Ascending aorta (tissue), 2 donors: Measurements from ENCODE around the gene ADAD2. TPM values are rescaled to one million over a fixed set of nuclear protein-coding genes. Genes with fewer than 3 reads are reported as not detected.

ENCODE experiments used
- DNase-seq, 2 donors: peaks; one replicate each; pipeline ENCODE4 v3.0.0-alpha.2; 2019; ENCODE audit warnings: low spot score in 2 of 2
- H3K27ac ChIP-seq, 2 donors: fragments of 200-600 bp; sonication (generic); one replicate each; pipeline ENCODE4 v1.5.1; 2016 to 2017; ENCODE audit warnings: mild to moderate bottlenecking in 1 of 2
- H3K27me3 ChIP-seq: fragments of 200-600 bp; sonication (generic); one replicate; pipeline ENCODE4 v1.5.1; 2017
- H3K36me3 ChIP-seq, 2 donors: fragments of 200-600 bp; sonication (generic); one replicate each; pipeline ENCODE4 v1.5.1; 2016
- H3K4me1 ChIP-seq, 2 donors: fragments of 200-600 bp; sonication (generic); one replicate each; pipeline ENCODE4 v1.5.1; 2016 to 2017; ENCODE audit warnings: mild to moderate bottlenecking in 1 of 2
- H3K4me3 ChIP-seq, 2 donors: fragments of 200-600 bp; sonication (generic); one replicate each; pipeline ENCODE4 v1.5.1; 2016 to 2017; ENCODE audit warnings: mild to moderate bottlenecking in 1 of 2
- H3K9me3 ChIP-seq, 2 donors: fragments of 200-600 bp; sonication (generic); one replicate each; pipeline ENCODE4 v1.5.1; 2016
- intact Hi-C: fragments of 100-400 bp; cut with DNase I; formaldehyde crosslinking; loops from one replicate; pipeline ENCODE4 v1.15.1; 2023
- total RNA-seq: library from RNA; depleted of rRNA; stranded (reverse); fragments of >200 nt; gene quantifications from one replicate; pipeline ENCODE4 v1.1.0, GENCODE V29; 2016
- TF ChIP-seq, protein P1 (sequence below), 3 experiments: fragments of 200-600 bp in 2 of 3; fragments of 450-650 bp in 1 of 3; sonication (generic) in 2 of 3; IDR thresholded peaks; one replicate each; pipeline ENCODE4 v1.5.1; 2016 to 2019; ENCODE audit warnings: antibody characterized with exemption in 3 of 3, mild to moderate bottlenecking in 1 of 3, moderate library complexity in 1 of 3

The ADAD2 gene
- total RNA-seq, 1 donor from 2014 or later, result not detected

DNA sequence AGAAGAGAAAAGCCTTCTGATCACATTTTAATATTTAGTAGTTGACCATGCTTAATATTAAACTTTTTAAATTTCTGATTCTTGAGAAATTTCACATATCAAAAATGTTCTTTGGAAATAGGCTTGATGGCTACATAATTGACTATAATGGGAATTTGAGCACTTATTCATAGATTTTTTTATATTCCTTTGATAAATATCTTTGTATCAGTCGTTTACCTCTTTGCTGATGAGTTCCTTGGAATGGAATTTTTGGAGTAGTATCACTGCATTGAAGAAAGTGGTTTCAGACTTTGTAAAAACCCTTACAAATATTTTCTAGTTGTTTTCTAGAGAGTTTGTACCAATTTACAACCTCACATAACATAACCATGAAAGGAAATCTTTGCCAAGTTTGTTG is 31.2 kb upstream of the ADAD2 start:
- Histone ChIP-seq H3K36me3 (no peaks in the 10 kb centered on the region), H3K4me3 (no peak overlapping the region), H3K9me3 (no peaks in the 10 kb centered on the region), H3K27ac (no peak overlapping the region), H3K4me1 (no peaks in the 10 kb centered on the region), H3K27me3 (no peaks in the 10 kb centered on the region)
- TF ChIP-seq, protein P1, sequence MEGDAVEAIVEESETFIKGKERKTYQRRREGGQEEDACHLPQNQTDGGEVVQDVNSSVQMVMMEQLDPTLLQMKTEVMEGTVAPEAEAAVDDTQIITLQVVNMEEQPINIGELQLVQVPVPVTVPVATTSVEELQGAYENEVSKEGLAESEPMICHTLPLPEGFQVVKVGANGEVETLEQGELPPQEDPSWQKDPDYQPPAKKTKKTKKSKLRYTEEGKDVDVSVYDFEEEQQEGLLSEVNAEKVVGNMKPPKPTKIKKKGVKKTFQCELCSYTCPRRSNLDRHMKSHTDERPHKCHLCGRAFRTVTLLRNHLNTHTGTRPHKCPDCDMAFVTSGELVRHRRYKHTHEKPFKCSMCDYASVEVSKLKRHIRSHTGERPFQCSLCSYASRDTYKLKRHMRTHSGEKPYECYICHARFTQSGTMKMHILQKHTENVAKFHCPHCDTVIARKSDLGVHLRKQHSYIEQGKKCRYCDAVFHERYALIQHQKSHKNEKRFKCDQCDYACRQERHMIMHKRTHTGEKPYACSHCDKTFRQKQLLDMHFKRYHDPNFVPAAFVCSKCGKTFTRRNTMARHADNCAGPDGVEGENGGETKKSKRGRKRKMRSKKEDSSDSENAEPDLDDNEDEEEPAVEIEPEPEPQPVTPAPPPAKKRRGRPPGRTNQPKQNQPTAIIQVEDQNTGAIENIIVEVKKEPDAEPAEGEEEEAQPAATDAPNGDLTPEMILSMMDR (IDR thresholded peaks at IDR 0.05), result no peak
- DNase-seq, result no peak
- intact Hi-C loops, result no loop called here

DNA sequence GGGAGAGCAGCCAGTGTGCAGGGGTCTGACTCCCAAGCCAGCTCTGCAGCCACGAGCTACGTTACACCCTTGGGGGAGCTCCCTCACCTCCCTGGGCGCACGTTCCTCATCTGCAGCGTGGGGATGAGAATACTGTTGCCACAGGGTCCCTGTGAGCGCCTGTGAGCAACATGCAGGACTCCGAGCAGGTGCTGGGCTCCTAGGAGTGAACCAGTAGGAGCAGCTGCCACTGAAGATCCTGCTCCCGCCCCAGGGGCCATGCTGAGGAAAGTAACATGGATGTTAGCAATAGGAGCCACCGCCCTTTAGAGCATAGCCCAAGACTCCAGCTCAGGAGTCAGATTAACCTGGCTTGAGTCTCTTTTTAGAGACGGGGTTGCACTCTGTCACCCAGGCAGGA is 29.9 kb upstream of the ADAD2 start:
- H3K27ac ChIP-seq, result no peak overlapping the region
- H3K27me3 ChIP-seq, result no peaks in the 10 kb centered on the region
- H3K9me3 ChIP-seq, result no peaks in the 10 kb centered on the region
- no peak overlapping the region for H3K4me3 ChIP-seq
- no peaks in the 10 kb centered on the region for H3K4me1 ChIP-seq
- DNase-seq, result no peak
- H3K36me3 ChIP-seq, result no peaks in the 10 kb centered on the region
- TF ChIP-seq, protein P1 (IDR thresholded peaks at IDR 0.05), result no peak
- intact Hi-C loops, result no loop called here

DNA sequence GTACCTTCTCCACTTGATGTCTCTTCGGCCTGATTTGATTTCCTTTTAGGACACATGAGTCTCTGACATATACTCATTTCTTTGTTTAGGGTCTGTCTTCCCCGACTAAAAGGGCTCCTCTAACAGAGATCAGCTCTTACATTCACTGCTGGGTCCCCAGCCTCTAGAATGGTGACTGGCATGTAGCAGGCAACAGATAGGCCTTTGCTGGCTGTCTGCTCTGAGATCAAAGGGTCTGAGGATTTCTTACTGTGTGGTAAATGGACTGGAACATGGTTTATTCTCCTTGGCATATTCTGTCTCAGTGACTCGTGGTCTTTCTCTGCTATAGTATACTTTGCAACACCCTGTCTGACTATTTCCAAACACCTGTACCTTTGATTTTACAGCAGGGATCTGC is 29.2 kb upstream of the ADAD2 start:
- Histone ChIP-seq H3K36me3 (no peaks in the 10 kb centered on the region), H3K9me3 (no peaks in the 10 kb centered on the region), H3K27ac (no peak overlapping the region), H3K4me1 (no peaks in the 10 kb centered on the region), H3K4me3 (no peak overlapping the region), H3K27me3 (no peaks in the 10 kb centered on the region)
- DNase-seq, result no peak
- TF ChIP-seq, protein P1 (IDR thresholded peaks at IDR 0.05), result no peak
- intact Hi-C loops, result no loop called here

- no peaks in the 10 kb centered on the region for H3K4me1 ChIP-seq
- H3K9me3 ChIP-seq, result no peaks in the 10 kb centered on the region
- no peaks in the 10 kb centered on the region for H3K36me3 ChIP-seq
- no peak overlapping the region for H3K27ac ChIP-seq
- TF ChIP-seq, protein P1 (IDR thresholded peaks at IDR 0.05), result no peak
- no peak overlapping the region for H3K4me3 ChIP-seq
- intact Hi-C loops, result no loop called here
- no peak for DNase-seq
- no peaks in the 10 kb centered on the region for H3K27me3 ChIP-seq
Measured at GRCh38 chr16:84165746-84166145, 25.2 kb upstream of the ADAD2 start.

- TF ChIP-seq, protein P1 (IDR thresholded peaks at IDR 0.05), result no peak
Measured at GRCh38 chr16:84166796-84167695, 23.9 kb upstream of the ADAD2 start.

More at GRCh38 chr16:84166796-84167695, 23.9 kb upstream of the ADAD2 start:
- Histone ChIP-seq H3K4me3 (no peak overlapping the region), H3K27me3 (no peaks in the 10 kb centered on the region), H3K27ac (no peak overlapping the region), H3K4me1 (no peaks in the 10 kb centered on the region), H3K9me3 (no peaks in the 10 kb centered on the region), H3K36me3 (no peaks in the 10 kb centered on the region)
- DNase-seq, result no peak
- intact Hi-C loops, result no loop called here
